Stimulated activated naive CD4-positive, alpha-beta T cell (primary cell): ENCODE results near the gene ZCCHC24.

Source experiments
- DNase-seq, 6 experiments: peaks; one replicate each; lab custom pipeline; 2025; lab: John Stamatoyannopoulos, UW

ZCCHC24 gene

GRCh38 chr10:79445161-79445976 is at the start of gene ZCCHC24:
Gene ZCCHC24, minus strand, starts transcription at chr10:79445624. Its CDS starts 184 bp downstream, at chr10:79445440.
- DNase-seq = peak; percentile 90 to 94 (median 92)

- DNase-seq = no peak
Measured at GRCh38 chr10:79493806-79494205, 48.4 kb upstream of the ZCCHC24 start.

- DNase-seq = no peak
Measured at GRCh38 chr10:79492839-79493238, 47.4 kb upstream of the ZCCHC24 start.

- no peak for DNase-seq
Measured at GRCh38 chr10:79492256-79492655, 46.8 kb upstream of the ZCCHC24 start.

- DNase-seq = no peak
Measured at GRCh38 chr10:79491143-79491835, 45.9 kb upstream of the ZCCHC24 start.

- DNase-seq = no peak
Measured at GRCh38 chr10:79490400-79491142, 45.1 kb upstream of the ZCCHC24 start.

- DNase-seq = no peak
Measured at GRCh38 chr10:79488870-79489269, 43.4 kb upstream of the ZCCHC24 start.

- DNase-seq = no peak
Measured at GRCh38 chr10:79488336-79488735, 42.9 kb upstream of the ZCCHC24 start.

- peak in 3 of 6 experiments; percentile 2 to 13 (median 9) for DNase-seq
Measured at GRCh38 chr10:79487296-79488194, 42.1 kb upstream of the ZCCHC24 start.

- DNase-seq = no peak
Measured at GRCh38 chr10:79484476-79484875, 39.1 kb upstream of the ZCCHC24 start.

GRCh38 chr10:79483948-79484347 is 38.5 kb upstream of the ZCCHC24 start:
- DNase-seq = no peak

GRCh38 chr10:79483299-79483698 is 37.9 kb upstream of the ZCCHC24 start:
- DNase-seq = no peak

- no peak for DNase-seq
Measured at GRCh38 chr10:79482741-79483140, 37.3 kb upstream of the ZCCHC24 start.

GRCh38 chr10:79482304-79482703 is 36.9 kb upstream of the ZCCHC24 start:
- DNase-seq = no peak

GRCh38 chr10:79479283-79479909 is 34.0 kb upstream of the ZCCHC24 start:
- DNase-seq = no peak

- DNase-seq = no peak
Measured at GRCh38 chr10:79477456-79477855, 32.0 kb upstream of the ZCCHC24 start.

GRCh38 chr10:79476645-79477044 is 31.2 kb upstream of the ZCCHC24 start:
- no peak for DNase-seq

GRCh38 chr10:79475877-79476276 is 30.5 kb upstream of the ZCCHC24 start:
- DNase-seq = no peak

- no peak for DNase-seq
Measured at GRCh38 chr10:79475119-79475653, 29.8 kb upstream of the ZCCHC24 start.

GRCh38 chr10:79473496-79474095 is 28.2 kb upstream of the ZCCHC24 start:
- DNase-seq = no peak
